GM13976 (cell line): ENCODE measurements around the gene OLFM1.

Experiments used
- DNase-seq: peaks from one replicate; pipeline ENCODE4 v3.0.0; 2012; ENCODE audit warnings: low spot score
- in situ Hi-C: fragments of 300-500 bp; cut with MboI; formaldehyde crosslinking; loops from one replicate; pipeline ENCODE4 v1.12.0; 2022; ENCODE audit warnings: low sequenced_read_pairs, mixed read lengths, inconsistent platforms; ENCODE audit not compliant: unreplicated experiment
- TF ChIP-seq, protein P1 (sequence below): IDR thresholded peaks from 2 replicates; pipeline ENCODE4 v1.5.1; 2012; ENCODE audit warnings: borderline replicate concordance, mild to moderate bottlenecking; ENCODE audit not compliant: insufficient read depth; ENCODE audit errors: extremely low read depth, missing control alignments, control extremely low read depth

OLFM1 gene

DNA sequence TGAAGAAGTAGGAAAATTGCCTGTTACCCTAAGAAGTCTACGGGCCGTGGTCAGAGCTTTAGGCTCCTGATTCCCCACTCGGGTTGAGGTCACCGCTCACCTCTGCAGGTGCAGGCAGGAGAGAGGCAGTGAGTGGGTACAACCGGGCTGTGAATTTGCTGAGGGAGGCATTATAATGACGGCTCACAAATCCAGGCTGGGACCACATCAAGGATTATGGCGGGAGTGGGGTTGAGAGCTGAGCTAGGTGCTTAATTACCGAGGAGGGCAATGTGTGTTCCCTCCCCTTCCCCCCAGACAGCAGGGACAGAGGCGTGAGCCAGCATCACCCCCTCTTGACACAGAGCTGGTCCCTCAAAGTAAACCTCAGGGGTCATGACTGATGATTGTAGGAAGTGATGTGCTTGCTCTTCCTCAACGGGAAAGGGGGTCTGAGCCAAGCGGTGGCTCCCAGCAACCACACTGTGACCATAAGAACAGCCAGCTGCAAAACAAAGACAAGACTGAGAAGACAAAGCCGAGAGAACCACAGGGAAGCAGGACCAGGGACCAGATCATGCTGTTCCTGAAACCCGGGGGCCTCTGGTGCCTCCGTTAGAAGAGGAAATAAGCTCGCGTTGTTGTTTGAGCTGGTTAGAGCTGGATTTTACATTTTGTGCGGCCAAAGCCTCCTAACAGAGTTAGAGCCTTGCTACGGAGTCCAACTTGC lies 77.7 kb downstream of the OLFM1 start:
- in situ Hi-C loops, result no loop called here
- TF ChIP-seq, protein P1, sequence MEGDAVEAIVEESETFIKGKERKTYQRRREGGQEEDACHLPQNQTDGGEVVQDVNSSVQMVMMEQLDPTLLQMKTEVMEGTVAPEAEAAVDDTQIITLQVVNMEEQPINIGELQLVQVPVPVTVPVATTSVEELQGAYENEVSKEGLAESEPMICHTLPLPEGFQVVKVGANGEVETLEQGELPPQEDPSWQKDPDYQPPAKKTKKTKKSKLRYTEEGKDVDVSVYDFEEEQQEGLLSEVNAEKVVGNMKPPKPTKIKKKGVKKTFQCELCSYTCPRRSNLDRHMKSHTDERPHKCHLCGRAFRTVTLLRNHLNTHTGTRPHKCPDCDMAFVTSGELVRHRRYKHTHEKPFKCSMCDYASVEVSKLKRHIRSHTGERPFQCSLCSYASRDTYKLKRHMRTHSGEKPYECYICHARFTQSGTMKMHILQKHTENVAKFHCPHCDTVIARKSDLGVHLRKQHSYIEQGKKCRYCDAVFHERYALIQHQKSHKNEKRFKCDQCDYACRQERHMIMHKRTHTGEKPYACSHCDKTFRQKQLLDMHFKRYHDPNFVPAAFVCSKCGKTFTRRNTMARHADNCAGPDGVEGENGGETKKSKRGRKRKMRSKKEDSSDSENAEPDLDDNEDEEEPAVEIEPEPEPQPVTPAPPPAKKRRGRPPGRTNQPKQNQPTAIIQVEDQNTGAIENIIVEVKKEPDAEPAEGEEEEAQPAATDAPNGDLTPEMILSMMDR, result no peak
- DNase-seq, result no peak

DNA sequence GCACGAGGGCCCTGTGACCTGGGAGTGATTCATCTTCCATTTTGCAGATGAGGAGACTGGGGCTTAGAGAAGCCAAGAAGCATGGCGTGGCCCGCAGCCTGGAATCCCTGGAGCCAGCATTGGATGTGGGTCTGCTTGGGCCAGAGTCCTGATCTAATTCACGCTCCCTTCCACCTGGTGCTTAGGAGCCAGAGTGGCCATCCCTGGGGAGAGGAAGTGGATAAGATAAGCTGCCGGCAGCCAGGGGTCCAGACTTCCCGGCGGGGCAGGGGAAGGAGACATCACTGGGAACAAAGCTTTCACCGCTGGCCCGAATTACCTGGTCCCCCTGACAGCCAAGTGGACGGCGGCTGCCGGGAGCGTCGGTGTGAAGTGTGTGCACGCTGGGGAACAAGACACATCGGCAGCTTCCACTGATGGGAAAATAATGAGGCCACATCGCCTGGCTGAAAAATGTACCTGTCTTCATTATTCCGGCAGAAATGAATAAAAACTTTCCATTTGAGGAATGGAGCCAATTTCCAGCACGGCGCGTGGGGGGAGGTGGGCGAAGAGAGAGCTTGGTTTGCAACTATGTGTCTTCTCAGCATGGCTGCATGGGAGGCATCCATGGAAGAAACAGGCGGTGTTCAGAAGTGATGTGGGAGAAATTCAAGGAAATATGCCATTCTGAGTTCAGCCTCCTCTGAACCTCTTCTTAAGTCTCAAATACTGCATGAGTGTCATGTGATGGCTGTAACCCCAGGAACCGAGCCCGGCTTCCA lies 78.5 kb downstream of the OLFM1 start:
- DNase-seq, result no peak
- TF ChIP-seq, protein P1, result no peak
- in situ Hi-C loops, result no loop called here

DNA sequence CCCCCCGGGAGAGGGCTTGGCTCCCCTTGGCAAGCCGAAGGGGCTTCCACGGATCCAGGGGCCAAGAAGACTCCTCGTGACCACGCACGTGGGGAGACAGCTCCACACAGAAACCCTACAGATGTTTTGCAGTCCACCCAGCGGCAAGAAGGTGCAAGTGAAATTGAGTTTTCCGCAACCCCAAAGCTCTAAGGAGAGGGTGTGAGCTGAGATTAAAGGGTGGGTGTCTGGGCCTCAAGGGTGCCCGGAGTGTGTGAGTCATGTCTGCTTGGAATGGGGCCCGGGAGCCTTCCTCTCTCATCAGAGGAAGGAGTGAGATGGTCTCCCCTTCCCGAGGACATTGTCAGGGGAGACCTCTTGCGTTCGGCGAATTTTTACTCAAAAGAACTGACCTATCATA lies 79.1 kb downstream of the OLFM1 start:
- in situ Hi-C loops, result no loop called here
- DNase-seq, result no peak
- TF ChIP-seq, protein P1, result no peak

- TF ChIP-seq, protein P1, result no peak
- no peak for DNase-seq
- in situ Hi-C loops, result no loop called here
Observed at GRCh38 chr9:135167356-135167755, 79.9 kb downstream of the OLFM1 start.

DNA sequence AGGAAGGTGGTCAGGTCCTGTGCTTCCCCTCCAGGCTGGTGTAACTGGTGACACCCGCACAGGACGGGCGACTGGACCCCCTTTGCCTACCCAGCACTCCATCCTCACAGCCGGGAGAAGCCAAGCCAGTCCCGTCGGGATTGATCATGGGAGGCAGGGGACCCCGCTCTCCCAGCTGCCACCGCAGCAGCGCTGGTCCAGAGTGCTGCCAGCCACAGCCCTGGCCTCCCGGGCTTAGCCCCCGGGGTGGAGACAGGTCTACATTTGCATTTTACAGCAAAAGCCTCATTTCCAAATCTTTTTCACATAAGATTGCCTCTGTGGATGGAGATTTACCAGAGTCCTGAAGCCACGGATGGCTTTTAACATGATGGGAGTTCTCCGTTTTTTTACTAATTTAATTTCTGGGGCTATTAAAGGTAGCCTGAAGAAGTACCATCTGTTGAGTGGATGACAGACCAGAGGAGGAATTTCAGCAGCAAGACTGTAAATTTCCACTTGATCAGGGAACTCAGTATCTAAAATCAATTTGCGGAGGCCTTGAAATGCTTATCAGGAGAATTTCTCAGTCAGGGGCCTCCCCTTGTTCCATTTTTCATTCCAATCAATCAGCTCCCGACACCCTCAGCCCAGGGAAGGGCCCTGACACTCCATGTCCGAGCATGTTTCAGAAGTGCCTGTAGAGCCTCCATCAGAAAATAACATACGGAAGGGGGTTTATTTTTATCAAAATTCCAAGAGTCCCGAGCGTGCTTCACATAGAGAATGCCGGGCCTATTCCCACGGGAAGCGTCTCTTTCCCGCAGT lies 80.6 kb downstream of the OLFM1 start:
- no peak for DNase-seq
- TF ChIP-seq, protein P1, result no peak
- in situ Hi-C loops, result no loop called here

- DNase-seq, result no peak
- TF ChIP-seq, protein P1, result no peak
- in situ Hi-C loops, result no loop called here
Observed at GRCh38 chr9:135169709-135170226, 82.3 kb downstream of the OLFM1 start.
